GM23338 (cell line): ENCODE data around the gene BPIFB6.

Experiments used
- CREB1 ChIP-seq: fragments of 250-450 bp; sonication (Bioruptor Pico); IDR thresholded peaks from 2 replicates; pipeline ENCODE4 v1.5.0; 2020; ENCODE audit warnings: low read depth, mild to moderate bottlenecking, moderate library complexity
- EZH2 ChIP-seq: fragments of 200-600 bp; sonication (generic); IDR thresholded peaks from one replicate; pipeline ENCODE4 v1.8.0; 2017; ENCODE audit warnings: antibody characterized with exemption, mild to moderate bottlenecking, low read depth; ENCODE audit not compliant: unreplicated experiment
- EZH2phosphoT487 ChIP-seq: fragments of 200-600 bp; sonication (generic); IDR thresholded peaks from one replicate; pipeline ENCODE4 v1.8.1; 2018; ENCODE audit warnings: antibody characterized with exemption; ENCODE audit not compliant: unreplicated experiment
- JUNB ChIP-seq: IDR thresholded peaks from one replicate; pipeline ENCODE4 v1.6.1; 2016; ENCODE audit warnings: antibody characterized with exemption; ENCODE audit not compliant: unreplicated experiment
- NANOG ChIP-seq: IDR thresholded peaks from 2 replicates; pipeline ENCODE4 v1.6.1; 2016; ENCODE audit warnings: antibody characterized with exemption, borderline replicate concordance
- POLR2AphosphoS5 ChIP-seq: IDR thresholded peaks from 2 replicates; pipeline ENCODE4 v1.6.1; 2016; ENCODE audit warnings: antibody characterized with exemption, low read depth
- STAT1 ChIP-seq: IDR thresholded peaks from one replicate; pipeline ENCODE4 v1.6.1; 2016; ENCODE audit warnings: antibody characterized with exemption; ENCODE audit not compliant: unreplicated experiment
- ZNF114 ChIP-seq: fragments of 250-450 bp; sonication (Bioruptor Pico); IDR thresholded peaks from 2 replicates; pipeline ENCODE4 v1.5.0; 2020; ENCODE audit warnings: mild to moderate bottlenecking, moderate library complexity
- ZNF331 ChIP-seq: fragments of 250-450 bp; sonication (Bioruptor Pico); IDR thresholded peaks from 2 replicates; pipeline ENCODE4 v1.5.0; 2020; ENCODE audit warnings: low read depth, mild to moderate bottlenecking, moderate library complexity
- TF ChIP-seq, protein P1 (sequence below), 2 experiments: fragments of 200-600 bp in 1 of 2; sonication (generic) in 1 of 2; conservative IDR thresholded peaks; 2 replicates each; pipeline versions ENCODE4 v1.5.1 to v1.6.1; 2016 to 2017; ENCODE audit warnings: antibody characterized with exemption in 2 of 2, low read depth in 2 of 2, mild to moderate bottlenecking in 2 of 2, moderate library complexity in 1 of 2
- TF ChIP-seq, protein P2 (sequence below): IDR thresholded peaks from one replicate; pipeline ENCODE4 v1.6.1; 2018; ENCODE audit warnings: antibody characterized with exemption; ENCODE audit not compliant: unreplicated experiment
- TF ChIP-seq, protein P3 (sequence below): IDR thresholded peaks from 2 replicates; pipeline ENCODE4 v1.6.1; 2016; ENCODE audit warnings: antibody characterized with exemption

DNA sequence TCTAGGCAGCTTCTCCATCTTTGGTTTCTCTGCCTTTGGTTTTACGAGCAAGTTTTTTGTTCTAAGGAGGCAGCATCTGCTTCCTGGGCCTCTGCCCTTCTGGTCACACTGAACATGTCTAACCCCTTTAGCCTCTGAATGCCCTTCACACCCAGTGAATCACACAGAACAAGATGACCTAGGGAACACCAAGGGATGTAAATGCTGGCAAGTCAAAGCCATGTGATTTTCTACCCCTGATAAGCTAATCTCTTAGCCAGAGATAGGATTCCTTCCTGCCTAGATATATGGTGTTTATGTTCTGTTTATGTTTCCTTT is 7.2 kb upstream of the BPIFB6 start:
- TF ChIP-seq, protein P1, sequence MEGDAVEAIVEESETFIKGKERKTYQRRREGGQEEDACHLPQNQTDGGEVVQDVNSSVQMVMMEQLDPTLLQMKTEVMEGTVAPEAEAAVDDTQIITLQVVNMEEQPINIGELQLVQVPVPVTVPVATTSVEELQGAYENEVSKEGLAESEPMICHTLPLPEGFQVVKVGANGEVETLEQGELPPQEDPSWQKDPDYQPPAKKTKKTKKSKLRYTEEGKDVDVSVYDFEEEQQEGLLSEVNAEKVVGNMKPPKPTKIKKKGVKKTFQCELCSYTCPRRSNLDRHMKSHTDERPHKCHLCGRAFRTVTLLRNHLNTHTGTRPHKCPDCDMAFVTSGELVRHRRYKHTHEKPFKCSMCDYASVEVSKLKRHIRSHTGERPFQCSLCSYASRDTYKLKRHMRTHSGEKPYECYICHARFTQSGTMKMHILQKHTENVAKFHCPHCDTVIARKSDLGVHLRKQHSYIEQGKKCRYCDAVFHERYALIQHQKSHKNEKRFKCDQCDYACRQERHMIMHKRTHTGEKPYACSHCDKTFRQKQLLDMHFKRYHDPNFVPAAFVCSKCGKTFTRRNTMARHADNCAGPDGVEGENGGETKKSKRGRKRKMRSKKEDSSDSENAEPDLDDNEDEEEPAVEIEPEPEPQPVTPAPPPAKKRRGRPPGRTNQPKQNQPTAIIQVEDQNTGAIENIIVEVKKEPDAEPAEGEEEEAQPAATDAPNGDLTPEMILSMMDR (conservative IDR thresholded peaks at IDR 0.05; ENCODE audit: low read depth in 2 of 2), result no peak
- TF ChIP-seq EZH2, result no peak
- TF ChIP-seq, protein P2, sequence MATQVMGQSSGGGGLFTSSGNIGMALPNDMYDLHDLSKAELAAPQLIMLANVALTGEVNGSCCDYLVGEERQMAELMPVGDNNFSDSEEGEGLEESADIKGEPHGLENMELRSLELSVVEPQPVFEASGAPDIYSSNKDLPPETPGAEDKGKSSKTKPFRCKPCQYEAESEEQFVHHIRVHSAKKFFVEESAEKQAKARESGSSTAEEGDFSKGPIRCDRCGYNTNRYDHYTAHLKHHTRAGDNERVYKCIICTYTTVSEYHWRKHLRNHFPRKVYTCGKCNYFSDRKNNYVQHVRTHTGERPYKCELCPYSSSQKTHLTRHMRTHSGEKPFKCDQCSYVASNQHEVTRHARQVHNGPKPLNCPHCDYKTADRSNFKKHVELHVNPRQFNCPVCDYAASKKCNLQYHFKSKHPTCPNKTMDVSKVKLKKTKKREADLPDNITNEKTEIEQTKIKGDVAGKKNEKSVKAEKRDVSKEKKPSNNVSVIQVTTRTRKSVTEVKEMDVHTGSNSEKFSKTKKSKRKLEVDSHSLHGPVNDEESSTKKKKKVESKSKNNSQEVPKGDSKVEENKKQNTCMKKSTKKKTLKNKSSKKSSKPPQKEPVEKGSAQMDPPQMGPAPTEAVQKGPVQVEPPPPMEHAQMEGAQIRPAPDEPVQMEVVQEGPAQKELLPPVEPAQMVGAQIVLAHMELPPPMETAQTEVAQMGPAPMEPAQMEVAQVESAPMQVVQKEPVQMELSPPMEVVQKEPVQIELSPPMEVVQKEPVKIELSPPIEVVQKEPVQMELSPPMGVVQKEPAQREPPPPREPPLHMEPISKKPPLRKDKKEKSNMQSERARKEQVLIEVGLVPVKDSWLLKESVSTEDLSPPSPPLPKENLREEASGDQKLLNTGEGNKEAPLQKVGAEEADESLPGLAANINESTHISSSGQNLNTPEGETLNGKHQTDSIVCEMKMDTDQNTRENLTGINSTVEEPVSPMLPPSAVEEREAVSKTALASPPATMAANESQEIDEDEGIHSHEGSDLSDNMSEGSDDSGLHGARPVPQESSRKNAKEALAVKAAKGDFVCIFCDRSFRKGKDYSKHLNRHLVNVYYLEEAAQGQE, result no peak
- TF ChIP-seq, protein P3, sequence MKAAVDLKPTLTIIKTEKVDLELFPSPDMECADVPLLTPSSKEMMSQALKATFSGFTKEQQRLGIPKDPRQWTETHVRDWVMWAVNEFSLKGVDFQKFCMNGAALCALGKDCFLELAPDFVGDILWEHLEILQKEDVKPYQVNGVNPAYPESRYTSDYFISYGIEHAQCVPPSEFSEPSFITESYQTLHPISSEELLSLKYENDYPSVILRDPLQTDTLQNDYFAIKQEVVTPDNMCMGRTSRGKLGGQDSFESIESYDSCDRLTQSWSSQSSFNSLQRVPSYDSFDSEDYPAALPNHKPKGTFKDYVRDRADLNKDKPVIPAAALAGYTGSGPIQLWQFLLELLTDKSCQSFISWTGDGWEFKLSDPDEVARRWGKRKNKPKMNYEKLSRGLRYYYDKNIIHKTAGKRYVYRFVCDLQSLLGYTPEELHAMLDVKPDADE, result no peak
- no peak for TF ChIP-seq POLR2AphosphoS5
- TF ChIP-seq EZH2phosphoT487, result no peak
- TF ChIP-seq CREB1 (CRISPR knock-in tag), result no peak
- no peak for TF ChIP-seq JUNB
- no peak for TF ChIP-seq ZNF114
- no peak for TF ChIP-seq STAT1
- TF ChIP-seq ZNF331, result no peak
- no peak for TF ChIP-seq NANOG
